IPS-11a (cell line): ENCODE data around the gene PPM1D.
"Not testable (repeated sequence)": the region's sequence is repeated elsewhere in the genome, so short reads cannot be mapped to it uniquely, and the experiment has no call there.

Experiments used
- H3K4me3 ChIP-seq: one replicate; pipeline ENCODE4 v1.5.1; 2013; ENCODE audit warnings: low read depth, low read length, control low read depth

Gene PPM1D

DNA sequence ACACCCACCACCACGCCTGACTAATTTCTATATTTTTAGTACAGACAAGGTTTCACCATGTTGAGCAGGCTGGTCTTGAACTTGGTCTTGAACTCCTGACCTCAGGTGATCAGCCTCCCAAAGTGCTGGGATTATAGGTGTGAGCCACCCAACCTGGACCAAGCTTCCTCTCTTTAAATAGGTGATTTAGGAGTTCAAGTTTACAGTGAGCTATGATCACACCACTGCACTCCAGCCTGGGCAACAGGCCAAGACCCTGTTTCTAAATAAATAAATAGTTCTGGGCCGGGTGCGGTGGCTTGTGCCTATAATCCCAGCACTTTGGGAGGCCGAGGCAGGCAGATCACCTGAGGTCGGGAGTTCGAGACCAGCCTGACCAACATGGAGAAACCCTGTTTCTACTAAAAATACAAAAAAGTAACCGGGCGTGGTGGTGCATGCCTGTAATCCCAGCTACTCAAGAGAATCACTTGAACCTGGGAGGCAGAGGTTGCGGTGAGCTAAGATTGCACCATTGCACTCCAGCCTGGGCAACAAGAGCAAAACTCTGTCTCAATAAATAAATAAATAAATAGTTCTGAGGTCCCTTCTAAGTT is 6.5 kb upstream of the PPM1D start:
- H3K4me3 ChIP-seq = not testable (repeated sequence)

DNA sequence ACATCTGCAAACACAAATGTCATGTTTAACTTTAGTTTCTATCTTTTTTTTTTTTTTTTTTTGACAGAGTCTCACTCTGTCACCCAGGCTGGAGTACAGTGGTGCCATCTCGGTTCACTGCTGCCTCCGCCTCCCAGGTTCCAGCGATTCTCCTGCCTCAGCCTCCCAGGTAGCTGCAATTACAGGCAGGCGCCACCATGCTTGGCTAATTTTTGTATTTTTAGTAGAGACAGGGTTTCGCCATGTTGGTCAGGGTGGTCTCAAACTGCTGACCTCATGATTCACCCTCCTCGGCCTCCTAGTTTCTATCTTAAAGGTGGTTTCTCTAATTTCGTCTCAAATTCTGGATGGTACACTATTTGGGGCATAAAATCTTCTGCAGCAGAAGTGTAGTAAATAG is 5.8 kb upstream of the PPM1D start:
- H3K4me3 ChIP-seq = not testable (repeated sequence)

DNA sequence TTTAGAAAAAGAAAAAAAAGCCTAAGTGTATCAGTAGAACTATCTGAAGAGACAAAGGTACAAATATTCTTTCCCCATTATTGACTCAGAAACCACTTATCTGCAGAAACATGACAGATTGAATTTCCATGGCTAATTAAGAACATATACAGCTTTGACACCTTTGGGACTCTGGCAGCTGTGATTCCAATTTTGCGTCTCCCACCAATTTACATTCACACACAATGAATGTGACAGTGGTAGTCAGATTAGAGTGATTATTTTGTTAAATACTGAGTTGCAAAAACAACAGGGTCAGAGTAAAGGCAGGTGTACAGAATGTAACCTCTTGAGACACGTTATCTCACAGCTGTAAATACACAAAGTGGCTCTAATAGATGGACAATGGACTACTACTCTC is 5.3 kb upstream of the PPM1D start:
- no peak overlapping the region for H3K4me3 ChIP-seq

DNA sequence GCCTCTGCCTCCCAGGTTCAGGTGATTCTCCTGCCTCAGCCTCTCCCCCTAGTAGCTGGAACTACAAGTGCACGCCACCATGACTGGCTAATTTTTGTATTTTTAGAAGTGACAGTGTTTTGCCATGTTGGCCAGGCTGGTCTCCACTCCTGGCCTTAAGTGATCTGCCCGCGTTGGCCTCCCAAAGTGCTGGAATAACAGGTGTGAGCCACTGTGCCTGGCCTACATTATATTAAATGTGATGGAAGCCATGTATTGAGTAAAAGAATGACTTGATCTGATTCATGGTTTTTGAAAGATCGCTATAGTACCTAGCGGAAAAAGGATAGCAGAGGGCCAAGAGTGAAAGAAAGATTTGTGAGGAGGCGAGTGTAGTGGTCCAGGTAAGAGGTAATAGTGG is 2.7 kb upstream of the PPM1D start:
- no peak overlapping the region for H3K4me3 ChIP-seq

DNA sequence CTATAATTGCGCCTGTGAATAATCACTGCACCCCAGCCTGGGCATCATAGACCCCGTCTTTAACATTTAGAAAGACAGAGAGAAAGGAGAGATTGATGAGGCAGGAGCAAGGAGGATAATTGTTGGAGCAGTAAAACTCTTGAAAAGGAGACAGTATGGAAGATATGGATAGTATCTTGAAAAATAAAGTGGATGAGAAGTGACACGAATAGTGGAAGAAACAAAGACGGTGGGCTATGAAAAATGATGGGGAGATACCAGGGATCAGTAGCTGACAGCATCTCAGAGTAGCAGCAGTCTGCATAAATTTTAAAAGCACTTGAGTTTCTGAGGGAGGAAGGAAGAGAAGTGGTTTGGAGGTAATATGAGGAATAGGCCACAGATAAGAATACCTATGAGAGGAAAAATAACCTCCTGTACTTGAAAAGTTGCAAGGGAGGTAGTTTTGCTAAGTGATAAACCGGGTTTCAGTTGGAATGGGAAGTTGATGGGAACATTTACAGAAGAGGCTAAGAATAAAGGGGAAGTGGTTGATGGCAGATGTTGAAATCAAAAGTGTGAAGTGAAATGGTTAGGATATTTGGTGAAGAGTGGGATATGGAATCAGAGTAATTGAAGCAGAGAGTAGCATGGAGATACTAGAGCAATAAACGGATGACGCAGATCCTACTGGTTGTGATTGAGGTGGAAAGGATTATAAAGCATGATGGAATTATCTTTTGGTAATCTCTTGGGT is 1.8 kb upstream of the PPM1D start:
- H3K4me3 ChIP-seq = no peak overlapping the region

DNA sequence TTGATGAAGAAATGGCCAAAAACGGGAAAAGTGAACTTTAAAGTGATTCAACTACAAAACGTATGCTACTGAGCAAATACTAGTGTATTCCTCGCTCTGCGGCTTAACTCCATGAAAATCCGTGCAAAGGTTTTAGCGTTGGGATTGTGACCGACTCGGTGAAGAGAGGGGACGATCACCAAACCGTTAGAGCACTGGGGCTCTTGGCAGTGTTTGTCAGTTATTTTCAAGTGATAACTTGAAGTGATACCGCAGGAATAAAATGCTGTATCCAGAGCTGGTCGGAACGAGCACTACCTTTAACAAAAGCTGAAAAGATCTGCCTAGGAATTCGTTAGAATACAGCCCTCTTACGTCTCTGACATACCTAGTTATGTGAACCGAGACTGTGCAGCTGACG is 773 bp upstream of the PPM1D start:
- H3K4me3 ChIP-seq = peak overlapping the region; percentile 91

DNA sequence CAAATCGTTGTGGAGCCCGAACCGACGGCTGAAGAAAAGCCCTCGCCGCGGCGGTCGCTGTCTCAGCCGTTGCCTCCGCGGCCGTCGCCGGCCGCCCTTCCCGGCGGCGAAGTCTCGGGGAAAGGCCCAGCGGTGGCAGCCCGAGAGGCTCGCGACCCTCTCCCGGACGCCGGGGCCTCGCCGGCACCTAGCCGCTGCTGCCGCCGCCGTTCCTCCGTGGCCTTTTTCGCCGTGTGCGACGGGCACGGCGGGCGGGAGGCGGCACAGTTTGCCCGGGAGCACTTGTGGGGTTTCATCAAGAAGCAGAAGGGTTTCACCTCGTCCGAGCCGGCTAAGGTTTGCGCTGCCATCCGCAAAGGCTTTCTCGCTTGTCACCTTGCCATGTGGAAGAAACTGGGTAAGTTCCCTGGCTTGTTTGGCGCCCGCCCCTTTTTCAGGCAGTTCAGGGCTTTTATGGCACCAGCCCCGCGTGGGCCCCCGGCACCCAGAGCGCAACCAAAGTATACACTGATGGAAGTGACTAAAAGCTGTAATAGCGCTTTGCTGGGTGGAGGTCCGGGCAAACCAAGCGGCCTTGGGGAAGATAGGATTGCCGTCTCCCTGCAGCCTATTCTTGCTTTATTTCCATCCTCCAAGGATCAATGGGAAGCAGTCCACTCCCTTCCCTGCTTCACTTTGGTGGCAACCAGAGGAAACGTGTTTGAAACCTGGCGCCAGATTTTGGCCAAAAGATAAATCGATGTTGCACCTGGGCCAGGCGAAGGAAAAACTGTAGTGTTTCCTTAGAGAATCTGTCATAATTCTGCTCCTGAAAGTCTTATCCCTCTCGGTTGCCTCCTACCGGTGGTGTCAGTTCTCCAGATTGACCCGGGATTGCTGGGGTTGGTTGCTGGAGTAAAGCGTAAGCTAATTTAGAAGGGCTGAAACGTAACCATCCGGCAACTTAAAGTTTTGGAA is 775 bp downstream of the PPM1D start:
- peak overlapping the region; percentile 87 for H3K4me3 ChIP-seq

DNA sequence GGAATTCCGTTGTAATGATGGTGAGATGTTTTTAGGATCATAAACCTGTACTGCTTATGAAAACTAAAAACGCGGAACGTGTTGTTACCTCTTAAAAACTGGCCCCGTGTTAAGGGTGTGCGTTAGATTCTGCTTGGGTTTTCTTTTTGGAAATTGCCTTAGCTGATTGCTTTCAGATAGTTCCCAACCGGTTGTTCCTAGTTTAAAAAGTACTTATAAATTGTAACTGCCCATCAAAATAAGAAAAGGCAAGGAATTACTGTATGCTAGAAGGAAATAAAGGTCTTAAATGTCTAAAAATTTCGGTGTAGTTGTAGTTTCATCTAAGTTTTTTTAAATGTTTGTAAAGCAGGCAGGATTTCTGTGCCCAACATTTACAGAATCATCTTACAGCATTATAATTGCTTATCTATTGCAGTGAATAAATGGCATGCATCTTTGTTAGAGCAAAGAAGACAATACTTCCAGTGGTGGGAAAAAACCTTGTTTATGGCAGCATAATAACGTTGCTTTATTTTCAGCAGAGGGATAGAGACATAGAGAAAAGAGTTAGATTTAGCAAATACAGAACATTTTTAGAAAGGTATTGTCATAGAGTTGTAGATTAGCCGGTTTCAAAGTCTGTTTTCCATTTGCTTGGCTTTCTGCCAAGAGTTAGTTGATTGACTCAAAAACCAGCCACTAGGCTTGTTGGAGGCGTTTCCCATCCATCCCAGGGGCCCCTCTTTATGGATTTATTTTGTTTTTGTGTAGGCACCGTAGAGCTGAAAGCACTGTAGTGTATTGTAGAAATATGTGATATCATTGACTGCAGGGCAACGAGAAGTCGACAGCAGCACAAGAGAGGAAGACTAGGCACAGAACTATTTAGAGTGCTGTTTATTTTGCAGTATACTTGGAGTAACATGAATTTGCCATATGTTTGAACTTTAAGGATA is 1.7 kb downstream of the PPM1D start:
- H3K4me3 ChIP-seq = peak overlapping the region; percentile 87

DNA sequence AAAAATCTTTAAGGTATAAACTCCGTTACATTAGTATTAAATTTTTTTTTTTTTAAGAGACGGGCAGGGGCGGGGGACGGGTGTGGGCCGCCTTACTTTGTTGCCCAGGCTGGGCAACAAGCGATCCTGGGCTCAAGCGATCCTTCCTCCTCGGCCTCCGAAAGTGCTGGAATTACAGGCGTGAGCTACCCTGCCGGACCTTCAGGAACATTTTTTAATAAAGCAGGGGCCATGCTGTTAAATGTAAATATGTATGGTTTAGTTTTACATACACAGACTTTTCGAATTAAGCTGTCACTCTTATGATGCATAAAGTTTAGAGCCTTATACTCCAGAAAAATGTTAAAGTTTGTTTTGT is 2.4 kb downstream of the PPM1D start:
- peak overlapping the region; percentile 87 for H3K4me3 ChIP-seq

DNA sequence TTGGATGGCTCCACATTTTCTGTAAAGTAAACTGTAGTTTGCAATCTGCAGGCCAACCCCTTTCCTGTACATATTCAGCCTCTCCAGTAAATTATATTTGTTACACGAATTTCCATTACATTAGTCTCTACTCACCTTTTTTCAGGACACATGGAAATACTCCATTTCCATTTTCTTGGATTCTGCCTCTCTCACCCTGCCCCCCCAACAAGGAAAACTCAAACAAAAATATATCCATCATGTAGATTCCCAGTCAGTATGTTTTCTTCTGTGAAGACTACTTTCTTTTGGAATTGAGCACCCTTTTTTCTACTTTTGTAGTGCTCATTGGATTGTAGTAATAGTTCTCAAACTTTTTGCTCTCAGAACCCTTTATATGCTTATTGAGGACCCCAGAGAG is 2.9 kb downstream of the PPM1D start:
- H3K4me3 ChIP-seq = peak overlapping the region; percentile 87

DNA sequence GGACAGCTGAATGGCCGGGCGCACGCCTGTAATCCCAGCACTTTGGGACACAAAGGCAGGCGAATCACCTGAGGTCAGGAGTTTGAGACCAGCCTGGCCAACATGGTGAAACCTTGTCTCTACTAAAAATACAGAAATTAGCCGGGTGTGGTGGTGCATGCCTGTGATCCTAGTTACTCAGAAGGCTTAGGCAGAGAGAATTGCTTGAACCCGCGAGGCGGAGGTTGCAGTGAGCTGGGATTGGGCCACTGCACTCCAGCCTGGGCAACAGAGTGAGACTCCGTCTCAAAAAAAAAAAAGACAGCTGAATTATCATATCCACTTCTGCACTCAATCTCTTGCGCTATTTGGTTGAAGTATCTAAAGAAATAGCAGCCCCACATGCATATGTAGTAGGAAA is 3.5 kb downstream of the PPM1D start:
- H3K4me3 ChIP-seq = not testable (repeated sequence)

DNA sequence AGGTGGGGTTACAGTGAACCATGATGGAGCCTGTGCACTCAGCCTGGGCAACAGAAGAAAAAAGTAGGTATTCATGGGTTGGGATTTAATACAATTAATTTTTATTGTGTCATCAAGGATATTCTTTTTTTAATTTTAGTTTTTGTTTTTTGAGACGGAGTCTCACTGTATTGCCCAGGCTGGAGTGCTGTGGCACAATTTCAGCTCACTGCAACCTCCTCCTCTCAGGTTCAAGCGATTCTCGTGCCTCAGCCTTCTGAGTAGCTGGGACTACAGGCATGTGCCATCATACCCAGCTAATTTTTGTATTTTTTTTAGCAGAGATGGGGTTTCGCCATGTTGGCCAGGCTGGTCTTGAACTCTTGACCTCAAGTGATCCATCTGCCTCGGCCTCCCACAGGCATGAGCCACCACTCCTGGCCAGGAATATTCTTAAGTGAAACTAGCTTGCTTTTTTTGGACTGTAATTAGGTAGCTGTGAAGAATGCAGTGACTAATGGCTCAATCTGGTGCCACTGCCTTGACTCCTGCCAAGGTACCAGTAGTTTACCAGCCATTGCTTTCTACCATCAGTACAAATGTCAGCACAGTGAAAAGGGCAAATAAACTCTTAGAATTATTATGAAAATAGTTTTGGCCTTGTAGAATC is 4.8 kb downstream of the PPM1D start:
- H3K4me3 ChIP-seq = no peak overlapping the region

DNA sequence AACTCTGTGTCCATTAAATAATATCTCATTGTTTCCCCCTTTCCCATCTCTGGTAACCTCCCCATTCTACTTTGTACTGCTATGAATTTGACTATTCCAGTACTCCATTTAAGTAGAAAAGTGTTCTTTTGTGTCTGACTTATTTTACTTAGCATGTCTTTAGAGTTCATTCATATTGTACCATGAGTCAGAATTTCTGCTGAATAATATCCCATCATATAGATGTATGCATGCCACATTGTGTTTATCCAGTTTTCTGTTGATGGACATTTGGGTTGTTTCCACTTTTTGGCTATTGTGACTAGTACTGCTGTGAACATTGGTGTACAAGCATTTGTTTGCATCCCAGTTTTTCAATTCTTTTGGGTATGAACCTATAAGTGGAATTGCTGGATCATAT is 6.0 kb downstream of the PPM1D start:
- H3K4me3 ChIP-seq = no peak overlapping the region

DNA sequence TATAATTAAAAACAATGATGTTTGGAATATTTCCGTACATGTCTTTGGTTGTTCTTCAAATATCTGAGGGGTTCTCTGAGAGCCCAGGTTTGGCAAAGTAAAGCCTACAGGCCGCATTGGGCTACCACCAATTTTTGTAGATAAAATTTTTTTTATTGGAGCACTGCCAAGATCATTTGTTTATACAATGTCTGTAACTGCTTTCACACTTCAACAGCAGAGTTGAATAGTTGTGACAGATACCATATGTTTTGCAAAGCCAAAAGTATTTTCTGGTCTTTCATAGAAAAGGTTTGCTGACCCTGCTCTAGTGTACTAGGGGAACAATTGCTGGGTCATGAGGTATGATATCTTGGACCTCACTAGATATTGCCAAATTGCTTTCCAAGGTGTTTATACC is 10.5 kb downstream of the PPM1D start:
- no peak overlapping the region for H3K4me3 ChIP-seq

DNA sequence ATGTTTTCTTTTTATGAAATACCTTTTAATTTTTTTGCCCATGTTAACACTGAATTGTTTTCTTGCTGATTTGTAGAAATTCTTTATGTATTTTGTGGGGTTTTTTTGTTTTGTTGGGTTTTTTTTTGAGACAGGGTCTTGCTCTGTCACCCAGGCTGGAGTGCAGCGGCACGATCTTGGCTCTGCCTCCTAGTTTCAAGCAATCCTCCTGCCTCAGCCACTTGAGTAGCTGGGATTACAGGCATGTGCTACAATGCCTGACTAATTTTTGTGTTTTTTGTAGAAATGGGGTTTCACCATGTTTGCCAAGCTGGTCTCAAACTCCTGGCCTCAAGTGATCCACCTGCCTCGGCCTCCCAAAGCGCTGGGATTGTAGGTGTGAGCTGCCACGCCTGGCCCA is 11.3 kb downstream of the PPM1D start:
- H3K4me3 ChIP-seq = not testable (repeated sequence)

DNA sequence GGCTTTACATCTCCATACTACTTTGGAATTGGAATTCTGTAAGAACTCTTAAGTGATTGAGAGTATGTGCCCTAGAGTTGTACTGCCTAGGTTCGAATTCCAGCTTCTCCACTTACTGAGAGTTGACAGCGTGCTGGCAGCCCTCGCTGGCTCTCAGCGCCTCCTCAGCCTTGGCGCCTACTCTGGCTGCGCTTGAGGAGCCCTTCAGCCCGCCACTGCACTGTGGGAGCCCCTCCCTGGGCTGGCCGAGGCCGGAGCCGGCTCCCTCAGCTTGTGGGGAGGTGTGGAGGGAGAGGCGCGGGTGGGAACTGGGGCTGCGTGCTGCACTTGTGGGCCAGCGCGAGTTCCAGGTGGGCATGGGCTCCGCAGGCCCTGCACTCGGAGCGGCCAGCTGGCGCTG is 13.3 kb downstream of the PPM1D start:
- no peak overlapping the region for H3K4me3 ChIP-seq

DNA sequence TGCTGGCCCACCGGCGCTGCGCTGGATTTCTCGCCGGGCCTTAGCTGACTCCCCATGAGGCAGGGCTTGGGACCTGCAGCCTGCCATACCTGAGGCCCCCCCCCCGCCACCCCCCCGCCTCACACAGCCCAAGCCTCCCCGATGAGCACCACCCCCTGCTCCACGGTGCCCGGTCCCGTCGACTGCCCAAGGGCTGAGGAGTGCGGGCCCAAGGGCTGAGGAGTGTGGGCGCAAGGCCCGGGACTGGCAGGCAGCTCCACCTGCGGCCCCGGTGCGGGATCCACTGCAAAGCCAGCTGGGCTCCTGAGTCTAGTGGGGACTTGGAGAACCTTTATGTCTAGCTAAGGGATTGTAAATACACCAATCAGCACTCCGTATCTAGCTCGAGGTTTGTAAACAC is 13.8 kb downstream of the PPM1D start:
- H3K4me3 ChIP-seq = not testable (repeated sequence)

DNA sequence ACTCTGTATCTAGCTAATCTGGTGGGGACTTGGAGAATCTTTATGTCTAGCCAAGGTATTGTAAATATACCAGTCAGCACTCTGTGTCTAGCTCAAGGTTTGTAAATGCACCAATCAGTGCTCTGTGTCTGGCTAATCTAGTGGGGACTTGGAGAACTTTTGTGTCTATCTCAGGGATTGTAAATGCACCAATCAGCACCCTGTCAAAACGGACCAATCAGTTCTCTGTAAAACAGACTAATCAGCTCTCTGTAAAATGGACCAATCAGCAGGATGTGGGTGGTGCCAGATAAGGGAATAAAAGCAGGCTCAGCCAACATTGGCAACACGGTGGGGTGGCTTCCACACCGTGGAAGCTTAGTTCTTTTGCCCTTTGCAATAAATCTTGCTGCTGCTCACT is 14.3 kb downstream of the PPM1D start:
- H3K4me3 ChIP-seq = not testable (repeated sequence)

DNA sequence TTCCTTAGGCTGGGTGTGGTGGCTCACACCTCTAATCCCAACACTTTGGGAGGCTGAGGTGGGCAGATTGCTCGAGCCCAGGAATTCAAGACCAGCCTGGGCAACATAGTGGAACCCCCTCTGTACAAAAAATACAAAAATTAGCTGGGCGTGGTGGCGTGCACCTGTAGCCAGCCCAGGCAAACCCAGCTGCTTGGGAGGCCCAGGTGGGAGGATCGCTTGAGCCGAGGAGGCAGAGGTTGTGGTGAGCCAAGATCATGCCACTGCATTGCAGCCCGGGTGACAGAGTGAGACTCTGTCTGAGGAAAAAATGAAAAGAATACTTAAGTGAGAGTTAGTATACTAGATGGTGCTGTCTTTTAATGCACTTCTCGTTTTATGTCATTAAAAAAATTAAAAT is 15.1 kb downstream of the PPM1D start:
- no peak overlapping the region for H3K4me3 ChIP-seq

DNA sequence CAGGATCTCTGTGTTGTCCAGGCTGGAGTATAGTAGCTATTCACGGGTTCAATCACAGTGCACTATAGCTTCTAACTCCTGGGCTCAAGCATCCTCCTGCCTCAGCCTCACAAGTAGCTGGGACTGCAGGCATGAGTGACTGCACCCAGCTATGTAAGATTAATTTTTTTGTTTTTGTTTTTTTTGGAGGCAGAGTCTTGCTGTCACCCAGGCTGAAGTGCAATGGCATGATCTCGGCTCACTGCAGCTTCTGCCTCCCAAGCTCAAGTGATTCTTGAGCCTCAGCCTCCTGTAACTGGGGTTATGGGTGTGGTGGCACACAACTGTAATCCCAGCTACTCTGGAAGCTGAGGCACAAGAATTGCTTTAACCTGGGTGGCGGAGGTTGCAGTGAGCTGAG is 15.8 kb downstream of the PPM1D start:
- H3K4me3 ChIP-seq = no peak overlapping the region
